ENCODE measurements around the gene MBNL2.
"Not testable (repeated sequence)": the region's sequence is repeated elsewhere in the genome, so short reads cannot be mapped to it uniquely, and the experiment has no call there.

Gene MBNL2

GRCh38 chr13:97348569-97349100 lies 126.5 kb downstream of the MBNL2 start:
- DNase-seq (ENCODE audit: low read depth): no peak

- DNase-seq (ENCODE audit: low read depth): not testable (repeated sequence)
Measured at GRCh38 chr13:97352012-97352411, 129.9 kb downstream of the MBNL2 start.

GRCh38 chr13:97352815-97353214 lies 130.7 kb downstream of the MBNL2 start:
- DNase-seq (ENCODE audit: low read depth): no peak

GRCh38 chr13:97353927-97354675 lies 132.0 kb downstream of the MBNL2 start:
- DNase-seq (ENCODE audit: low read depth): no peak

- DNase-seq (ENCODE audit: low read depth): no peak
Measured at GRCh38 chr13:97354808-97355207, 132.7 kb downstream of the MBNL2 start.

GRCh38 chr13:97356592-97356991 lies 134.5 kb downstream of the MBNL2 start:
- no peak for DNase-seq (ENCODE audit: low read depth)

- peak; percentile 15 for DNase-seq (ENCODE audit: low read depth)
Measured at GRCh38 chr13:97359181-97360057, 137.3 kb downstream of the MBNL2 start.

GRCh38 chr13:97360610-97361009 lies 138.5 kb downstream of the MBNL2 start:
- DNase-seq (ENCODE audit: low read depth): no peak

- DNase-seq (ENCODE audit: low read depth): no peak
Measured at GRCh38 chr13:97364031-97364430, 141.9 kb downstream of the MBNL2 start.

- DNase-seq (ENCODE audit: low read depth): no peak
Measured at GRCh38 chr13:97364827-97365226, 142.7 kb downstream of the MBNL2 start.

GRCh38 chr13:97366172-97366688 lies 144.1 kb downstream of the MBNL2 start:
- DNase-seq (ENCODE audit: low read depth): no peak

- no peak for DNase-seq (ENCODE audit: low read depth)
Measured at GRCh38 chr13:97367016-97367822, 145.1 kb downstream of the MBNL2 start.

- DNase-seq (ENCODE audit: low read depth): no peak
Measured at GRCh38 chr13:97369261-97369893, 147.2 kb downstream of the MBNL2 start.

- no peak for DNase-seq (ENCODE audit: low read depth)
Measured at GRCh38 chr13:97371486-97372109, 149.5 kb downstream of the MBNL2 start.

- DNase-seq (ENCODE audit: low read depth): no peak
Measured at GRCh38 chr13:97372936-97373335, 150.8 kb downstream of the MBNL2 start.

GRCh38 chr13:97373787-97374186 lies 151.7 kb downstream of the MBNL2 start:
- DNase-seq (ENCODE audit: low read depth): no peak

- no peak for DNase-seq (ENCODE audit: low read depth)
Measured at GRCh38 chr13:97376981-97377380, 154.8 kb downstream of the MBNL2 start.

- no peak for DNase-seq (ENCODE audit: low read depth)
Measured at GRCh38 chr13:97379386-97379785, 157.3 kb downstream of the MBNL2 start.

GRCh38 chr13:97380696-97381095 lies 158.6 kb downstream of the MBNL2 start:
- DNase-seq (ENCODE audit: low read depth): no peak

GRCh38 chr13:97381189-97381588 lies 159.1 kb downstream of the MBNL2 start:
- DNase-seq (ENCODE audit: low read depth): no peak

- no peak for DNase-seq (ENCODE audit: low read depth)
Measured at GRCh38 chr13:97382276-97382675, 160.1 kb downstream of the MBNL2 start.
